Activated T-helper 2 cell treated with anti-CD3 and anti-CD28 coated beads, Interferon-gamma antibody, Interleukin-2, Interleukin-4, amounts not matched to agents 10 μg/mL and 5 μg/mL and 100 μg/mL, durations not matched to agents 14 hours and 24 hours and 36 hours (primary cell): ENCODE results near the gene ABCC5. TPM values are rescaled to one million over a fixed set of nuclear protein-coding genes. Genes with fewer than 3 reads are reported as not detected.
"Not testable (repeated sequence)": the region's sequence is repeated elsewhere in the genome, so short reads cannot be mapped to it uniquely, and the experiment has no call there.

Experiments used
- DNase-seq: peaks from one replicate; pipeline ENCODE4 v3.0.0; 2021; ENCODE audit warnings: low spot score
- H3K27ac Mint-ChIP-seq: one replicate; pipeline ENCODE4 v1.8.0; 2021; ENCODE audit warnings: mixed read lengths
- H3K27me3 Mint-ChIP-seq: one replicate; pipeline ENCODE4 v1.8.0; 2021; ENCODE audit warnings: low read depth, mixed read lengths
- H3K36me3 Mint-ChIP-seq: one replicate; pipeline ENCODE4 v1.8.0; 2021; ENCODE audit warnings: low read depth, mixed read lengths
- H3K4me1 Mint-ChIP-seq: one replicate; pipeline ENCODE4 v1.8.0; 2021; ENCODE audit warnings: low read depth, mixed read lengths
- H3K4me3 Mint-ChIP-seq: one replicate; pipeline ENCODE4 v1.8.0; 2021; ENCODE audit warnings: low read depth, mild to moderate bottlenecking, moderate library complexity, mixed read lengths
- H3K9me3 Mint-ChIP-seq: one replicate; pipeline ENCODE4 v1.8.0; 2021; ENCODE audit warnings: mixed read lengths
- intact Hi-C: fragments of 100-400 bp; cut with micrococcal nuclease; formaldehyde crosslinking; loops from one replicate; pipeline ENCODE4 v1.15.1; 2023
- total RNA-seq: library from RNA; stranded (reverse); gene quantifications from 2 replicates; pipeline ENCODE4 v1.2.3, GENCODE V29; 2022

ABCC5 gene
- 20.6 and 21.0 TPM in 2 replicates for total RNA-seq

DNA sequence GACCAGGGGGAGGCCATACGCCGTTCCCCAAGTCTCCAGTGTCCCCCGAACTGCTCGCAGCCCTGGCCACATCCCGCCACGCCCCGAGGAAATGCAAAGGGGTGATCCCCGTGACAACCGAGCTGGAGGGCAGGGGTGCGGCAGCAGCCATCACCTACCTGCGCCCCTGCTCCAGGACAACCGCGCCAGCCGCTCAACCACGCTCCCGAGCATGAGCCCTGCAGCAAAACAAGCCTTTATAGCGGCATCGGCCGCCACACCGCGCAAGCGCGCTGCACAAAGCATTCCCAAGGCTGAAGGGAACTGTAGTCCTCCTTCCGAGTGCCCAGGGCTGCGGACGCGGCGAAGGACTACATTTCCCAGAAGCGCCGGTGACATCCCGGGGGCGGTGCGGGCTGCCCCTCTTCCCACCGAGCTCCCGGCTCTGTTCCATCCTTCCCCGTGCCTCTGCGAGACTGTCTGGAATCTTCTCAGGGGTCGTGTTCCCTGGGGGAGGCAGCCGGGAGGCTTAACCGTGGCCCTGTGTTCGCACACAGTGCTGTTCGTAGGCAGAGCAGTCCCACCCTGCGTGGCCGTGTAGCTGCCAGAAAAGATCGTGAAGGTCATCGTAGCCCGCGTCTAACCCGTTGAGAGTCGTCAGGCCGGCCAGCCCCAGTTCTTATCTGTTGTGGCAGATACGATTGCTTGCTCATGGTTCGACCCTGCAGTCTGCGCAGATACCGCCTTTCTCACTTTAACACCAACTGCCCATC lies at the start of gene ABCC5:
TSS of gene ABCC5 (minus strand) at position 213 of the 752 bp plus-strand sequence. CDS start 3,492 bp downstream, outside the sequence.
- intact Hi-C loops: loop anchor here (1.0 to 5.0 kb wide), 5 partner anchors 117 to 551 kb away; partner anchors contain the start of genes ALG3, EEF1AKMT4 and EIF2B5
- DNase-seq: peak; percentile 78
- peaks cover 23% of the 10 kb centered on the region for H3K4me1 Mint-ChIP-seq
- H3K27ac Mint-ChIP-seq: peak within 1 kb of the TSS; percentile 86
- H3K27me3 Mint-ChIP-seq: peaks cover 10% of the 10 kb centered on the region
- H3K36me3 Mint-ChIP-seq: peaks cover 6% of the 10 kb centered on the region
- peak within 1 kb of the TSS; percentile 97 for H3K4me3 Mint-ChIP-seq
- no peaks in the 10 kb centered on the region for H3K9me3 Mint-ChIP-seq

DNA sequence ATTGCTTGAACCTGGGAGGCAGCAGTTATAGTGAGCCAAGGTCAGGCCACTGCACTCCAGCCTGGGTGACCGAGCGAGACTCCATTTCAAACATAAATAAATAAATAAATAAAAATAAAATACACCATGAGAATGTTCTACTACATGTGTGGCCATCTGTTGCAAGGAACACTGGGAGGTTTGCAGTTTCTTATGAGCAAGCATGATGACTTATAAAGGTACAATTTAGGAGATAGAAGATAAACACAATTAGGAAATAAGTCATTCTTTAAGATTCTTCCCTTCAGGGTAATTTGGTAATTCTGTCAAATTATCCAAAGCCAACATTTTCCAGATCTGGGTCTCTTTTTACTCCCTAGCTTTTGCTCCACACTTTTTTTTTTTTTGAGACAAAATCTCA lies 48.5 kb upstream of the ABCC5 start:
- H3K9me3 Mint-ChIP-seq: no peaks in the 10 kb centered on the region
- H3K36me3 Mint-ChIP-seq: no peaks in the 10 kb centered on the region
- intact Hi-C loops: no loop called here
- DNase-seq: no peak
- no peak overlapping the region for H3K4me3 Mint-ChIP-seq
- H3K27ac Mint-ChIP-seq: no peak overlapping the region
- H3K27me3 Mint-ChIP-seq: peaks cover 9% of the 10 kb centered on the region
- H3K4me1 Mint-ChIP-seq: no peaks in the 10 kb centered on the region

GRCh38 chr3:184062637-184063036 lies 45.0 kb upstream of the ABCC5 start:
- Mint-ChIP-seq H3K4me3 (no peak overlapping the region), H3K36me3 (no peaks in the 10 kb centered on the region), H3K27ac (no peak overlapping the region), H3K4me1 (no peaks in the 10 kb centered on the region), H3K9me3 (no peaks in the 10 kb centered on the region), H3K27me3 (peaks cover 6% of the 10 kb centered on the region)
- DNase-seq: no peak
- intact Hi-C loops: no loop called here

DNA sequence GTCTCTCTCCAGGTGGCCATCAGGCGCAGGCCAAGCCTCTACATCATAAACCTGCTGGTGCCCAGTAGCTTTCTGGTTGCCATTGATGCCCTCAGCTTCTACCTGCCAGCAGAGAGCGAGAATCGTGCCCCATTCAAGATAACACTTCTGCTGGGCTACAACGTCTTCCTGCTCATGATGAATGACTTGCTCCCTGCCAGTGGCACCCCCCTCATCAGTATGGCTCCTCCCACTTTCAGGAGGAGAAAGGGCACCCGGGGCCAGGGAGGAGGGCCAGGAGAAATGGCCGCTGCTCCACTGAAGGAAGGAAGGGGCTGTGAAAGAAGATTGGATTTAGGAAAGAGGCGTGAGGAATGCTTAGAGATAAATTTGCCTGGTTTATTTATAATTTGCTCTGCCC lies 41.7 kb upstream of the ABCC5 start:
- Mint-ChIP-seq H3K36me3 (no peaks in the 10 kb centered on the region), H3K4me3 (no peak overlapping the region), H3K27ac (no peak overlapping the region), H3K27me3 (peaks cover 6% of the 10 kb centered on the region), H3K9me3 (no peaks in the 10 kb centered on the region), H3K4me1 (no peaks in the 10 kb centered on the region)
- intact Hi-C loops: no loop called here
- no peak for DNase-seq

DNA sequence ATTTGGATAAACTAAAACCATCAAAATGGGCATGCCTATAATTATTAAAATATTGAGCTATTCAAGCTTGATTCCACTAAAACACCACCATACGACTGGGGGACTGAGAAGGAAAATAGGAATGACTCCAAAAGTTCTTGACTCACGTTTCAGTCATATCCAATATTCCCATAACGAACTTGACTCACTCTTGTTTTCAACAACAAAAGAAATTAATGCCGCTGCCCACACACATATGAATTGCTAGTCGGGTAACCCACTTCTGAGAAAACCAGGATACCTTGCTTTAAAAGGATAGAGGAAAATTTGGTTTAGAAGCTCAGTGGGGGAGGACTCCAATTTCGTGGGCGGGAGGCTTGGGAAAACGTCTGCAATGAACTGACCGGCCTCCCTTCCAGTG lies 40.3 kb upstream of the ABCC5 start:
- DNase-seq: no peak
- H3K9me3 Mint-ChIP-seq: no peaks in the 10 kb centered on the region
- no peaks in the 10 kb centered on the region for H3K36me3 Mint-ChIP-seq
- intact Hi-C loops: no loop called here
- H3K27me3 Mint-ChIP-seq: peaks cover 2% of the 10 kb centered on the region
- no peaks in the 10 kb centered on the region for H3K4me1 Mint-ChIP-seq
- H3K4me3 Mint-ChIP-seq: no peak overlapping the region
- no peak overlapping the region for H3K27ac Mint-ChIP-seq

GRCh38 chr3:184052767-184053166 lies 35.1 kb upstream of the ABCC5 start, which contains the start of gene HTR3C:
TSS of gene HTR3C (plus strand) at chr3:184053047. CDS start at chr3:184053081, 34 bp downstream.
- Mint-ChIP-seq H3K4me3 (no peak within 1 kb of the TSS), H3K27me3 (peaks cover 8% of the 10 kb centered on the region), H3K27ac (no peak within 1 kb of the TSS), H3K36me3 (no peaks in the 10 kb centered on the region), H3K9me3 (no peaks in the 10 kb centered on the region), H3K4me1 (no peaks in the 10 kb centered on the region)
- no peak for DNase-seq
- intact Hi-C loops: no loop called here

DNA sequence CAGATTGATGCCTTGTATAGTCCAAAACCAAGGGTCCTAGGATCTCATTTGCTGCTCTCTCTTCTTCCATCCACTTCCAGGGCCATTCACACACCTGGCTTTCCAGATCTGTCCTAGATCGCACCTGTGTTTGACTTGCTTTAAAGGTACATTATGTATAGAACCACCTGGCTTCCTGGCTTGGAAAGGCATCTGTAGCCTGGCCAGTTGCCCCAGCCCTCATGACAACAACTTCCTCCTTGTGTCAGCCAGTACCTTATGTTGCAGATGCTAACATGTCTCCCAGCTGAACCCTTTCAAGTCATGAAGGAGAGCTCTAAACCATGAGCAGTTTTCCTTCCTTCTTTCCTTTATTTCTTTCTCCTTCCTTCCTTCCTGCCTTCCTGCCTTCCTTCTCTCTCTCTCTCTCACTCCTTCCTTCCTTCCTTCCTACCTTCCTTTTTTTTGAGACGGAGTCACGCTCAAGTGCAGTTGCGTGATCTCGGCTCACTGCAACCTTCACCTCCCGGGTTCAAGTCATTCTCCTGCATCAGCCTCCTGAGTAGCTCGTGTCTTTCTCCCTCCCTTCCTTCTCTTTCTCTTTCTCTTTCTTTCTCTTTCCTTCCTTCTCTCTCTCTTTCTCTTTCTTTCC lies 32.6 kb upstream of the ABCC5 start:
- Mint-ChIP-seq H3K27ac (no peak overlapping the region), H3K9me3 (no peaks in the 10 kb centered on the region), H3K27me3 (peaks cover 8% of the 10 kb centered on the region), H3K4me3 (no peak overlapping the region), H3K4me1 (no peaks in the 10 kb centered on the region), H3K36me3 (no peaks in the 10 kb centered on the region)
- no peak for DNase-seq
- intact Hi-C loops: no loop called here

DNA sequence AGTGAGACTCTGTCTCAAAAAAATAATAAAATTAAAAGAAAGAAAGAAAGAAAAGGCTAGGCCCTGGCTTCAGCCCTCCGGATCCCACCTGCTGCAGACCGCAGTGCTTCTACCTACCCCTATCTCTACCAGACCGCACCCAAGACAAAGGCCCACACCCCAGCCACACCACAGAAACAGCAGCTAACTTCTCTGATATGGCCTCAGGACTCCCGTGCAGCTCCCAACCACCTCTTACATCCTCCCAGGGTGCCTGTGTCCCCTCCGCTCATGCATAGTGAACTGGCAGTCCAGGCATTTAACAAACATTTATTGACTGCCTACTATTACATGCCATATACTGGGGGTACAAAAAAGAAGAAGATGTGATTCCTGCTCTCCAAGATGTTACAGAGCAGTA lies 28.3 kb upstream of the ABCC5 start:
- H3K27me3 Mint-ChIP-seq: peaks cover 4% of the 10 kb centered on the region
- H3K27ac Mint-ChIP-seq: no peak overlapping the region
- no peak for DNase-seq
- H3K36me3 Mint-ChIP-seq: no peaks in the 10 kb centered on the region
- H3K4me1 Mint-ChIP-seq: no peaks in the 10 kb centered on the region
- intact Hi-C loops: no loop called here
- H3K4me3 Mint-ChIP-seq: no peak overlapping the region
- no peaks in the 10 kb centered on the region for H3K9me3 Mint-ChIP-seq

- Mint-ChIP-seq H3K27me3 (no peaks in the 10 kb centered on the region), H3K4me1 (no peaks in the 10 kb centered on the region), H3K27ac (no peak overlapping the region), H3K36me3 (no peaks in the 10 kb centered on the region), H3K4me3 (no peak overlapping the region), H3K9me3 (no peaks in the 10 kb centered on the region)
- no peak for DNase-seq
- intact Hi-C loops: no loop called here
Observed at GRCh38 chr3:184042617-184043016, 24.9 kb upstream of the ABCC5 start.

DNA sequence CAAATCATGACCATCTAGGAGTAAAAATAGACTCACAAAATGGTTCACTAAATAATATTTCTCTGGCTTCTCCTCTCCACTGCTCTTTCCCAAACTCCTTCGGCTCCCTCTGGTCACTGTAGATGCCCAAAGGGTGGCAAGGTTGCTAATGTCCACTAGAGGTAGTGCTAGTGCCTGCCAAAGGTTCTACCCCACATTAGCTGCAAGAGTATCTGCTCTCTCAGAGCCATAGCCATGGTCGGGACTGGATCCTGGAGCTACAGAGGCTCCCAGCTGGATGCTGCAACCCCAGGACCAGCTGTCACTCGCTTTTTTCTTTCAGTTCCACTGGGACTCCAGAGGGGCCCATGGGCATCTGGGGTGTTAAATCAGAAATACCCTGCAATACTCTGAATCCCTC lies 22.3 kb upstream of the ABCC5 start:
- DNase-seq: no peak
- intact Hi-C loops: no loop called here
- H3K4me1 Mint-ChIP-seq: no peaks in the 10 kb centered on the region
- no peaks in the 10 kb centered on the region for H3K9me3 Mint-ChIP-seq
- H3K27me3 Mint-ChIP-seq: no peaks in the 10 kb centered on the region
- H3K4me3 Mint-ChIP-seq: no peak overlapping the region
- no peak overlapping the region for H3K27ac Mint-ChIP-seq
- no peaks in the 10 kb centered on the region for H3K36me3 Mint-ChIP-seq

DNA sequence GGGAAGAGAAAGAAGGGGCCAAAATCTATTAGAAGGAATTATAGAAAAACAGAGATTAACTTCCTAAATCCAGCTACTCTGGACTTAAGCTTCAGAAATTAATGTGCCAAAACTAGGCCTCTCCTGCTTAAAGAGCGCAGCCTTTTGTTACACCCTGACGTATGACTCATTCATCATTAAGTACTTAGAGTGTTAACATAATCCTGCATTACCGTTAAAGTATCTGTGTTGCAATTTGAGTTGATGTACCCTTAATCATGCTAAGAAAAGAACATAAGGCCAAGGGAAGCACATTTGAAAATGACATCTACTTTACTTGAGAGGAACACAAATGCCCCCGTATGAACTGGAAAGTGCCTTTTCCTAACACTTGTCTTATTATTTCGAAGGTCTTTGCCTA lies 21.7 kb upstream of the ABCC5 start:
- Mint-ChIP-seq H3K27ac (no peak overlapping the region), H3K36me3 (no peaks in the 10 kb centered on the region), H3K9me3 (no peaks in the 10 kb centered on the region), H3K4me1 (no peaks in the 10 kb centered on the region), H3K4me3 (no peak overlapping the region), H3K27me3 (no peaks in the 10 kb centered on the region)
- no peak for DNase-seq
- intact Hi-C loops: no loop called here

- H3K9me3 Mint-ChIP-seq, H3K36me3 Mint-ChIP-seq, H3K4me3 Mint-ChIP-seq, H3K27ac Mint-ChIP-seq, DNase-seq, intact Hi-C loops, H3K27me3 Mint-ChIP-seq, H3K4me1 Mint-ChIP-seq: not testable (repeated sequence)
Observed at GRCh38 chr3:184038307-184038706, 20.6 kb upstream of the ABCC5 start.

DNA sequence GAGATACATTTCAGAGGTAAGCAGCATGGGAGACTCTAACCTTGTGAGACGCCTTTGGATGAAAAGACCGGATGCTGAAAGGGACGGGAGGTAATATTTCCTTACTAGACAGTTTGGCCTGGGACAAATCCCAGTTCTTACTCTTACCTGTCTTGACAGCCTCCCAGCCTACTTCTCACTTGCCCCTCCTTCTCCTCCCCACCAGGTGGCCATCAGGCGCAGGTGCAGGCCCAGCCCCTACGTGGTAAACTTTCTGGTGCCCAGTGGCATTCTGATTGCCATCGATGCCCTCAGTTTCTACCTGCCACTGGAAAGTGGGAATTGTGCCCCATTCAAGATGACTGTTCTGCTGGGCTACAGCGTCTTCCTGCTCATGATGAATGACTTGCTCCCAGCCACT lies 20.1 kb upstream of the ABCC5 start:
- Mint-ChIP-seq H3K4me3 (no peak overlapping the region), H3K4me1 (no peaks in the 10 kb centered on the region), H3K9me3 (no peaks in the 10 kb centered on the region), H3K36me3 (no peaks in the 10 kb centered on the region), H3K27me3 (no peaks in the 10 kb centered on the region), H3K27ac (no peak overlapping the region)
- intact Hi-C loops: no loop called here
- no peak for DNase-seq
